Measurements from ENCODE around the gene ASPN. TPM values are rescaled to one million over a fixed set of nuclear protein-coding genes. Genes with fewer than 3 reads are reported as not detected.

Gene ASPN
- total and polyA plus RNA-seq, 2 of the 13 experiments (the other 11 are each of a cell fraction or from before 2014, with no cell fraction given), result not detected

DNA sequence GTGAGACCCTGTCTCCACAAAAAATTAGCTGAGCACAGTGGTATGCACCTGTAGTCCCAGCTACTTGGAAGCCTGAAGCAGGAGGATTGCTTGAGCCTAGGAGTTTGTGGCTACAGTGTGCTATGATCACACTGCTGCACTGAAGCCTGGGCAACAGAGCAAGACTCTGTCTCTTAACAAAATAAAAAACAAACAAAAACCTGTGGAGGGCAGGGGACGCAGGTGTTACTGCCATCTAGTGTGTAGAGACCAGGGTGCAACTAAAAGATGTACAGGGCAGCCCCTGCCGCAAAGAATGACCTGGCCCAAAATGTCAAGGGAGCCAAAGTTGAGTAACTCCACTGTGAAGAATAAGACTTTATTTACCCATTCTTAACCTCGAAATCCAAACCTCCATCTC is 27.1 kb downstream of the ASPN start:
- H3K9ac ChIP-seq (ENCODE audit: insufficient read depth, low read depth, low read length), result no peak overlapping the region
- FAIRE-seq, result peak; percentile 50
- WGBS (ENCODE audit: low lambda C conversion rate), result 24% methylated on average over 3 of the region's 3 CpGs
- H3K9me3 ChIP-seq (ENCODE audit: low read length), result no peaks in the 10 kb centered on the region
- no peaks in the 10 kb centered on the region for H4K20me1 ChIP-seq (ENCODE audit: insufficient read depth, low read length)
- ChIA-PET POLR2A (no interaction called here), CTCF (ENCODE audit: low intra/inter-chr PET ratio, low total read pairs) (interaction anchor here (1.1 kb wide), 1 partner anchor 315 kb away, joined by 5 read pairs; no protein-coding TSS in a partner anchor)
- DNase-seq (ENCODE audit: low spot score), result peak; percentile 20
- no peaks in the 10 kb centered on the region for H3K4me1 ChIP-seq (ENCODE audit: insufficient read depth, low read length)
- intact Hi-C loops (cut with micrococcal nuclease; ENCODE audit: unreplicated experiment), result loop anchor here (1.0 kb wide), 1 partner anchor 315 kb away; no protein-coding TSS in a partner anchor
- H3K27ac ChIP-seq (ENCODE audit: extremely low read length, insufficient read depth, low read length), result no peak overlapping the region
- peak; percentile 84 for ATAC-seq
- no peaks in the 10 kb centered on the region for H3K79me2 ChIP-seq (ENCODE audit: insufficient read depth, low read length)
- H2AFZ ChIP-seq (ENCODE audit: low read length), result no peak overlapping the region
- no peaks in the 10 kb centered on the region for H3K27me3 ChIP-seq (ENCODE audit: control insufficient read depth in 1 of 2, insufficient read depth in 2 of 2, low read length in 2 of 2)
- no peak overlapping the region for H3K4me2 ChIP-seq (ENCODE audit: low read depth, low read length)
- in situ Hi-C loops (cut with HindIII; ENCODE audit: extremely low pct_ligation_motif_present, low pct_unique_long_range_greater_than_20kb), result no loop called here
- no TSS peak for BruUV-seq (replicated peaks)
- TF ChIP-seq STAG1 (CRISPR knock-in tag; IDR thresholded peaks at IDR 0.05) (peak; percentile 64), SMC3 (IDR thresholded peaks at IDR 0.05; ENCODE audit: low read length) (peak; percentile 37; the same call in 1 of the 2 replicates), ZMYM3 (CRISPR knock-in tag; IDR thresholded peaks at IDR 0.05) (peak; percentile 75), ZNF121 (CRISPR knock-in tag; IDR thresholded peaks at IDR 0.05) (peak; percentile 99), REL (CRISPR knock-in tag; conservative IDR thresholded peaks at IDR 0.05) (no peak), RAD21 (CRISPR knock-in tag; IDR thresholded peaks at IDR 0.05) (peak; percentile 34; the same call in 1 of the 2 replicates), CTCF (CRISPR knock-in tag; IDR thresholded peaks at IDR 0.05) (peak; percentile 58)
- TF ChIP-seq, protein P1, sequence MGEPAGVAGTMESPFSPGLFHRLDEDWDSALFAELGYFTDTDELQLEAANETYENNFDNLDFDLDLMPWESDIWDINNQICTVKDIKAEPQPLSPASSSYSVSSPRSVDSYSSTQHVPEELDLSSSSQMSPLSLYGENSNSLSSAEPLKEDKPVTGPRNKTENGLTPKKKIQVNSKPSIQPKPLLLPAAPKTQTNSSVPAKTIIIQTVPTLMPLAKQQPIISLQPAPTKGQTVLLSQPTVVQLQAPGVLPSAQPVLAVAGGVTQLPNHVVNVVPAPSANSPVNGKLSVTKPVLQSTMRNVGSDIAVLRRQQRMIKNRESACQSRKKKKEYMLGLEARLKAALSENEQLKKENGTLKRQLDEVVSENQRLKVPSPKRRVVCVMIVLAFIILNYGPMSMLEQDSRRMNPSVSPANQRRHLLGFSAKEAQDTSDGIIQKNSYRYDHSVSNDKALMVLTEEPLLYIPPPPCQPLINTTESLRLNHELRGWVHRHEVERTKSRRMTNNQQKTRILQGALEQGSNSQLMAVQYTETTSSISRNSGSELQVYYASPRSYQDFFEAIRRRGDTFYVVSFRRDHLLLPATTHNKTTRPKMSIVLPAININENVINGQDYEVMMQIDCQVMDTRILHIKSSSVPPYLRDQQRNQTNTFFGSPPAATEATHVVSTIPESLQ (CRISPR knock-in tag; conservative IDR thresholded peaks at IDR 0.05), result no peak
- no peaks in the 10 kb centered on the region for H3K36me3 ChIP-seq (replicated peaks in 1 of 2; ENCODE audit: control insufficient read depth in 1 of 2, insufficient read depth in 2 of 2, low read length in 2 of 2)
- no peak overlapping the region for H3K4me3 ChIP-seq (replicated peaks in 1 of 3; ENCODE audit: insufficient read depth in 1 of 3, low read depth in 2 of 3, low read length in 3 of 3)

Measured in HepG2 (cell line).